ENCODE data around the gene TMEM260. TPM values are rescaled to one million over a fixed set of nuclear protein-coding genes. Genes with fewer than 3 reads are reported as not detected.

Gene TMEM260
- total and polyA plus RNA-seq, 10 of the 15 experiments (the other 5 are each of a cell fraction or from before 2014, with no cell fraction given), result 3.2 to 13.6 (median 11.0) TPM

DNA sequence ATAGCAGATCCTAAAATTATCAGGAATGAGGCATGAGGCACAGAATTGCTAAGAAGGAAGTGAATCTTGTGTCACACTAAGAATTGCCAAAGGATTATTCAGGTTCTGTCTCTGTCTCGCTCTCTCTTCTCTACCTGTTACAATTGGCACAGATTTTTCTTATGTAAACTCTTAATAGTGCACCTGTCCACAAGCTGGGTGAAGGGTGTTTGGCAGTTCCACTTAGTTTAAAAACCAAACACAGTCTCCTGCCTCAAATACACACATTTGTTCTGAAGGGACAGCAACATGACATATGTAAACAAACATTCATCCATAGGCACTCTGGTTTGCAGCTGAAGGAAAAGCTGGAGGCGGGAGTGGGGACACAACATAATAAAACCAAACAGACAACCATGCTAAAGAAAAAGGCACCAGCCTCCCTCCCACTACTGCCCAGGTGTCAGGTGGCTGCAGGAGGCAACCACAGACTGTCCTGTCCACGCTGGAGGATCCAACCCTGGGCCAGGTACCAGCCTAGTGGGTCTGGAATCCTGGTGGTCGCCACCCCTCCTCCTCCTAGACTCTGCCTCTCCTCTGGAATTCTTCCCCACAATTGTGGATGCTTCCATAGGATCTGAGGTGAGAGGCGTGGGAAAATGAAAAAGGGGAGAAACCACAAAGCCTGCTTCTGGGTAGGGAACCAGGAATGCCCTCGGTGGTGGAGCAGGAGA lies 81.2 kb downstream of the TMEM260 start (continued):
- TF ChIP-seq, protein P1, sequence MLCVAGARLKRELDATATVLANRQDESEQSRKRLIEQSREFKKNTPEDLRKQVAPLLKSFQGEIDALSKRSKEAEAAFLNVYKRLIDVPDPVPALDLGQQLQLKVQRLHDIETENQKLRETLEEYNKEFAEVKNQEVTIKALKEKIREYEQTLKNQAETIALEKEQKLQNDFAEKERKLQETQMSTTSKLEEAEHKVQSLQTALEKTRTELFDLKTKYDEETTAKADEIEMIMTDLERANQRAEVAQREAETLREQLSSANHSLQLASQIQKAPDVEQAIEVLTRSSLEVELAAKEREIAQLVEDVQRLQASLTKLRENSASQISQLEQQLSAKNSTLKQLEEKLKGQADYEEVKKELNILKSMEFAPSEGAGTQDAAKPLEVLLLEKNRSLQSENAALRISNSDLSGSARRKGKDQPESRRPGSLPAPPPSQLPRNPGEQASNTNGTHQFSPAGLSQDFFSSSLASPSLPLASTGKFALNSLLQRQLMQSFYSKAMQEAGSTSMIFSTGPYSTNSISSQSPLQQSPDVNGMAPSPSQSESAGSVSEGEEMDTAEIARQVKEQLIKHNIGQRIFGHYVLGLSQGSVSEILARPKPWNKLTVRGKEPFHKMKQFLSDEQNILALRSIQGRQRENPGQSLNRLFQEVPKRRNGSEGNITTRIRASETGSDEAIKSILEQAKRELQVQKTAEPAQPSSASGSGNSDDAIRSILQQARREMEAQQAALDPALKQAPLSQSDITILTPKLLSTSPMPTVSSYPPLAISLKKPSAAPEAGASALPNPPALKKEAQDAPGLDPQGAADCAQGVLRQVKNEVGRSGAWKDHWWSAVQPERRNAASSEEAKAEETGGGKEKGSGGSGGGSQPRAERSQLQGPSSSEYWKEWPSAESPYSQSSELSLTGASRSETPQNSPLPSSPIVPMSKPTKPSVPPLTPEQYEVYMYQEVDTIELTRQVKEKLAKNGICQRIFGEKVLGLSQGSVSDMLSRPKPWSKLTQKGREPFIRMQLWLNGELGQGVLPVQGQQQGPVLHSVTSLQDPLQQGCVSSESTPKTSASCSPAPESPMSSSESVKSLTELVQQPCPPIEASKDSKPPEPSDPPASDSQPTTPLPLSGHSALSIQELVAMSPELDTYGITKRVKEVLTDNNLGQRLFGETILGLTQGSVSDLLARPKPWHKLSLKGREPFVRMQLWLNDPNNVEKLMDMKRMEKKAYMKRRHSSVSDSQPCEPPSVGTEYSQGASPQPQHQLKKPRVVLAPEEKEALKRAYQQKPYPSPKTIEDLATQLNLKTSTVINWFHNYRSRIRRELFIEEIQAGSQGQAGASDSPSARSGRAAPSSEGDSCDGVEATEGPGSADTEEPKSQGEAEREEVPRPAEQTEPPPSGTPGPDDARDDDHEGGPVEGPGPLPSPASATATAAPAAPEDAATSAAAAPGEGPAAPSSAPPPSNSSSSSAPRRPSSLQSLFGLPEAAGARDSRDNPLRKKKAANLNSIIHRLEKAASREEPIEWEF (IDR thresholded peaks at IDR 0.05; ENCODE audit: insufficient replicate concordance, low read depth, low read length), result no peak
- TF ChIP-seq YY1 (IDR thresholded peaks at IDR 0.05; ENCODE audit: low read depth, low read length) (no peak), SMAD1 (IDR thresholded peaks at IDR 0.05; ENCODE audit: low read depth, partially characterized antibody) (no peak)

DNA sequence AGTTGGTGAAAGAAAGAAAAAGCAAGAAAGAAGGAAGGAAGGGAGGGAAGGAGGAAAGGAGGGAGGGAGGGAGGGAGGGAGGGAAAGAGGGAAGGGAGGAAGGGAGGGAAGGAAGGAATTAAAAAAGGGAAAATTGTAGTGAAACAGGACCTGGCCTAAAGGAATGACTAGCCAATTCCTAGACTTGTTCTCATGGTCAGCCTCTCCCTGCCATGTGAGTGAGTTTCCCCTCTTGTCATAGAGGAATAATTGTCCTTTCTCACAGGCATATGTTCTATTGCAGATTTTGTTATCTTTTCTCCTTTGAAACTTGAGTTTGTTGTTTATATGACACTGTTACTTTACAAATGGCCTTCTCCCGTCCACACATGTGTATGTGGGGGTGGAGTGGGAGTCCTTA lies 81.9 kb downstream of the TMEM260 start:
- WGBS (ENCODE audit: insufficient coverage, insufficient replicate concordance, low lambda C conversion rate, missing lambda C conversion rate), result 0% methylated on average over 1 of the region's 1 CpG
- Histone ChIP-seq H2AFZ (ENCODE audit: control insufficient read depth, low read depth, low read length) (no peak overlapping the region), H3K79me2 (ENCODE audit: control insufficient read depth, insufficient read depth, low read length) (no peaks in the 10 kb centered on the region), H3K27me3 (replicated peaks in 1 of 2; ENCODE audit: control insufficient read depth in 2 of 2, insufficient read depth in 2 of 2, low read length in 1 of 2) (no peaks in the 10 kb centered on the region), H3K27ac (ENCODE audit: control insufficient read depth, insufficient read depth) (no peak overlapping the region), H3K9me3 (replicated peaks; ENCODE audit: control insufficient read depth, insufficient read depth, low read length) (no peaks in the 10 kb centered on the region), H3K4me3 (no peak overlapping the region), H3K4me2 (ENCODE audit: control insufficient read depth, insufficient read depth) (no peak overlapping the region), H3K36me3 (ENCODE audit: control insufficient read depth in 2 of 2, insufficient read depth in 2 of 2, low read length in 1 of 2) (no peaks in the 10 kb centered on the region), H3K4me1 (ENCODE audit: control insufficient read depth, insufficient read depth, low read length) (no peaks in the 10 kb centered on the region), H3K9ac (ENCODE audit: control insufficient read depth, insufficient read depth, low read length) (no peak overlapping the region), H4K20me1 (ENCODE audit: control insufficient read depth, insufficient read depth) (no peaks in the 10 kb centered on the region)
- RAD21 ChIA-PET (ENCODE audit: unreplicated experiment), result no interaction called here
- TF ChIP-seq POLR2AphosphoS5 (IDR thresholded peaks at IDR 0.05; ENCODE audit: low read length) (no peak), CREB1 (IDR thresholded peaks at IDR 0.05; ENCODE audit: low read depth) (no peak), NR2C1 (IDR thresholded peaks at IDR 0.05) (no peak), EZH2 (IDR thresholded peaks at IDR 0.05; ENCODE audit: borderline replicate concordance, control insufficient read depth, low read depth, low read length) (no peak), HCFC1 (IDR thresholded peaks at IDR 0.05; ENCODE audit: low read length) (no peak), NR2F1 (conservative IDR thresholded peaks at IDR 0.05) (no peak), NFYA (IDR thresholded peaks at IDR 0.05; ENCODE audit: borderline replicate concordance, low read depth, low read length) (no peak), NR2C2 (IDR thresholded peaks at IDR 0.05; ENCODE audit: borderline replicate concordance, control insufficient read depth, insufficient read length, low read depth) (no peak)
- intact Hi-C loops (cut with micrococcal nuclease; ENCODE audit: unreplicated experiment), result loop anchor here (5.0 kb wide), 1 partner anchor 406 kb away; no protein-coding TSS in a partner anchor
- in situ Hi-C loops (cut with MboI), result no loop called here
- CTCF ChIA-PET, result interaction anchor here (1.2 kb wide), 1 partner anchor 8 kb away, joined by 4 read pairs; no protein-coding TSS in a partner anchor
- DNase-seq (ENCODE audit: low read depth, low spot score) (no peak), FAIRE-seq (no peak), ATAC-seq (no peak)
- SMC1A ChIA-PET (ENCODE audit: uncharacterized antibody, unreplicated experiment), result no interaction called here
- POLR2A ChIA-PET, result no interaction called here
- no TSS peak for BruUV-seq (replicated peaks)

Data from GM12878 (cell line).